CD4-positive, alpha-beta T cell (primary cell): Measurements from ENCODE around the gene HIC2. TPM values are rescaled to one million over a fixed set of nuclear protein-coding genes. Genes with fewer than 3 reads are reported as not detected.
A peak's percentile ranks its signal among the peaks of the same experiment; 100 is the strongest.
"Not testable (repeated sequence)": the region's sequence is repeated elsewhere in the genome, so short reads cannot be mapped to it uniquely, and the experiment has no call there.

Experiments
- ATAC-seq: fragments of 200-7000 bp; cut with Tn5 transposase; one replicate; pipeline ENCODE4 v1.10.0; 2022; ENCODE audit warnings: mild to moderate bottlenecking; ENCODE audit not compliant: poor library complexity
- CTCF ChIA-PET: fragments of 350-600 bp; sonication (Branson Sonifier 250); formaldehyde crosslinking; loops from one replicate; lab custom pipeline; 2021; ENCODE audit warnings: antibody characterized with exemption, inconsistent platforms; lab: Charles Lee
- POLR2A ChIA-PET: fragments of 350-600 bp; sonication (Branson Sonifier 250); formaldehyde crosslinking; loops from one replicate; lab custom pipeline; 2021; ENCODE audit warnings: antibody characterized with exemption, inconsistent platforms; lab: Charles Lee
- DNase-seq, 14 experiments: peaks; one replicate each; pipeline ENCODE4 v3.0.0-alpha.2; 2013 to 2020; ENCODE audit warnings: mixed read lengths in 2 of 14
- H3K27ac ChIP-seq, 2 donors: one replicate each; pipeline versions ENCODE4 v1.5.1 to v1.7.0; 2013; ENCODE audit warnings: low read length in 2 of 2, low read depth in 1 of 2, mild to moderate bottlenecking in 1 of 2
- H3K27me3 ChIP-seq, 2 experiments: 1 replicate in 1 of 2; 2 replicates in 1 of 2; pipeline versions ENCODE4 v1.6.1 to v1.7.0; 2013; ENCODE audit warnings: low read length in 2 of 2, control low read depth in 1 of 2, mild to moderate bottlenecking in 1 of 2, moderate library complexity in 1 of 2; ENCODE audit not compliant: insufficient read depth in 2 of 2, control insufficient read depth in 1 of 2
- H3K36me3 ChIP-seq: one replicate; pipeline ENCODE4 v1.6.1; 2013; ENCODE audit warnings: low read length, control low read depth; ENCODE audit not compliant: insufficient read depth
- H3K4me1 ChIP-seq: one replicate; pipeline ENCODE4 v1.6.1; 2013; ENCODE audit warnings: low read length, control low read depth; ENCODE audit not compliant: insufficient read depth
- H3K4me3 ChIP-seq: one replicate; pipeline ENCODE4 v1.5.1; 2013; ENCODE audit warnings: mild to moderate bottlenecking, low read length, moderate library complexity
- H3K9me3 ChIP-seq, 2 experiments: 1 replicate in 1 of 2; 2 replicates in 1 of 2; pipeline versions ENCODE4 v1.6.1 to v1.7.0; 2013; ENCODE audit warnings: low read length in 2 of 2, mild to moderate bottlenecking in 2 of 2, control low read depth in 1 of 2, moderate library complexity in 1 of 2; ENCODE audit not compliant: control insufficient read depth in 1 of 2, insufficient read depth in 1 of 2
- H3K27ac Mint-ChIP-seq: one replicate; pipeline ENCODE4 v1.8.0; 2020; ENCODE audit warnings: mixed read lengths
- H3K27me3 Mint-ChIP-seq: one replicate; pipeline ENCODE4 v1.8.0; 2021; ENCODE audit warnings: mixed read lengths
- H3K36me3 Mint-ChIP-seq: one replicate; pipeline ENCODE4 v1.8.0; 2021; ENCODE audit warnings: low read depth, mixed read lengths
- H3K4me1 Mint-ChIP-seq: one replicate; pipeline ENCODE4 v1.8.0; 2021; ENCODE audit warnings: low read depth, mixed read lengths
- H3K4me3 Mint-ChIP-seq: one replicate; pipeline ENCODE4 v1.8.0; 2020; ENCODE audit warnings: mild to moderate bottlenecking, mixed read lengths
- H3K9me3 Mint-ChIP-seq: one replicate; pipeline ENCODE4 v1.8.0; 2020; ENCODE audit warnings: mixed read lengths
- intact Hi-C, 2 experiments: fragments of 100-400 bp; cut with DNase I in 1 of 2; cut with micrococcal nuclease in 1 of 2; formaldehyde crosslinking; loops; one replicate each; pipeline versions ENCODE4 v1.15.1 to v1.9.0; 2023 to 2025; cut with DNase I, micrococcal nuclease
- polyA plus RNA-seq, 2 donors: library from polyadenylated mRNA; unstranded; fragments of 120-200 nt; gene quantifications; one replicate each; pipeline ENCODE4 v1.2.1, GENCODE V29; 2013
- total RNA-seq, 174 experiments: library from RNA in 2 of 174; stranded (reverse) in 2 of 174; gene quantifications; one replicate each; pipeline ENCODE4 v1.2.3 and lab custom pipeline; 2021 to 2026

Gene HIC2
- 10 to 100 TPM in 1 of 2 experiments, 1 to 10 TPM in 1; 10.0 TPM for total RNA-seq
- 4.2 TPM for polyA plus RNA-seq (2013, experiment 1 of 2)
- polyA plus RNA-seq (2013, experiment 2 of 2): 4.1 TPM
- 14.7 to 57.7 (median 25.2) reads per million in 172 experiments for total RNA-seq (lab: John Stamatoyannopoulos, UW)

DNA sequence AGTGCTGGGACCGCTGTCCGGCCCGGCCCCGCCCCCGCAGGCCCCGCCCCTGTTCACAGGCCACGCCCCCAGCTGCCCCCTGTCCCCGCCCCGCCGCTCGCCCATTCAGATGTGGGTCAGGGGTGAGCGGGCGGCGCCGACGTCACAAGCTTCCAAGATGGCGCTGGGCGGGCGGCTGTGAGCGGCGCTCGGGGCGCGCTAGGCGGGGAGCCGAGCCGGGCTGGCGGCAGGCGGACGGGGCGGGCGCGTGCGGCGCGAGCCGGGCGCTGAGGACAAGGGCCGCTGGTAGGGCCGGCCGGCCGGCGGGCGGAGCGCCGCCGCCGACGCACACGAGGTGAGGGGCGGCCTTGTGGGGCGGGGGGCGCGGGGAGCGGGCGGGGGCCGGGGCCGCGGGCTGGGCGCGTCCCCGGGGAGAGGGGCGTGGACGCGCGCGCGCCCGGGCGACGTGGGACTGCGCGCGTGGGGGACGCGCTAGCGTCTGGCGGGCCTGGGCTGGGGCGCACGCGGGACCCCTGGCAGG, at the start of gene HIC2:
Gene HIC2 (plus strand): TSS at position 145 of the 520 bp plus-strand sequence. CDS start 25,461 bp downstream, outside the sequence.
- peak; percentile 75 for ATAC-seq
- intact Hi-C loops, H3K9me3 ChIP-seq, H3K4me1 ChIP-seq, H3K9me3 Mint-ChIP-seq, H3K36me3 Mint-ChIP-seq, H3K27me3 ChIP-seq, H3K4me1 Mint-ChIP-seq, H3K27ac Mint-ChIP-seq, POLR2A ChIA-PET, H3K27ac ChIP-seq, CTCF ChIA-PET, H3K36me3 ChIP-seq, H3K27me3 Mint-ChIP-seq: not testable (repeated sequence)
- peak in 4 of 14 experiments; percentile 1 to 32 (median 19) for DNase-seq
- peak within 1 kb of the TSS; percentile 66 for H3K4me3 Mint-ChIP-seq
- peak within 1 kb of the TSS; percentile 35 for H3K4me3 ChIP-seq

GRCh38 chr22:21368603-21369310, 48.4 kb upstream of the HIC2 start:
- H3K4me3 ChIP-seq, H3K36me3 ChIP-seq, H3K27ac Mint-ChIP-seq, H3K4me1 ChIP-seq, POLR2A ChIA-PET, H3K9me3 ChIP-seq, H3K4me3 Mint-ChIP-seq, intact Hi-C loops, H3K27me3 ChIP-seq, DNase-seq, H3K36me3 Mint-ChIP-seq, H3K4me1 Mint-ChIP-seq, H3K27ac ChIP-seq, H3K27me3 Mint-ChIP-seq, H3K9me3 Mint-ChIP-seq, CTCF ChIA-PET, ATAC-seq: not testable (repeated sequence)

- POLR2A ChIA-PET, intact Hi-C loops, H3K4me3 ChIP-seq, H3K27ac ChIP-seq, H3K9me3 Mint-ChIP-seq, DNase-seq, H3K4me1 Mint-ChIP-seq, ATAC-seq, H3K27me3 ChIP-seq, H3K27ac Mint-ChIP-seq, H3K9me3 ChIP-seq, CTCF ChIA-PET, H3K27me3 Mint-ChIP-seq, H3K4me1 ChIP-seq, H3K36me3 ChIP-seq, H3K36me3 Mint-ChIP-seq, H3K4me3 Mint-ChIP-seq: not testable (repeated sequence)
Measured at GRCh38 chr22:21375880-21376279, 41.3 kb upstream of the HIC2 start.

DNA sequence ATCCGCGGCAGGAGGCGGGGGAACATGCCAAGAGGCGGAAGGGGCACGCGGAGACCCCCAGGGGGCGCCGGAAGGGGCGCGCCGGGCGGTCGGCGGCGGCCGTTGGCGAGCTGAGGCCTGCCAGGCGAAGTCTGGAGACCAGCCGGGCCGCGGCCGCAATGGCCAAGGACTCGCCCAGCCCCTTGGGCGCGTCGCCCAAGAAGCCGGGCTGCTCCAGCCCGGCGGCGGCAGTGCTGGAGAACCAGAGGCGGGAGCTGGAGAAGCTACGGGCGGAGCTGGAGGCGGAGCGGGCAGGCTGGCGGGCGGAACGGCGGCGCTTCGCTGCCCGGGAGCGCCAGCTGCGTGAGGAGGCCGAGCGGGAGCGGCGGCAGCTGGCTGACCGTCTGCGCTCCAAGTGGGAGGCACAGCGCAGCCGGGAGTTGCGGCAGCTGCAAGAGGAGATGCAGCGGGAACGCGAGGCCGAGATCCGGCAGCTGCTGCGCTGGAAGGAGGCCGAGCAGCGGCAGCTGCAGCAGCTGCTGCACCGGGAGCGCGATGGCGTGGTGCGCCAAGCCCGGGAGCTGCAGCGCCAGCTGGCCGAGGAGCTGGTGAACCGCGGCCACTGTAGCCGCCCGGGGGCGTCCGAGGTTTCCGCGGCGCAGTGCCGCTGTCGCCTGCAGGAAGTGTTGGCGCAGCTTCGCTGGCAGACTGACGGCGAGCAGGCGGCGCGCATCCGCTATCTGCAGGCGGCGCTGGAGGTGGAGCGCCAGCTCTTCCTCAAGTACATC, 33.3 kb upstream of the HIC2 start, which contains the start of gene RIMBP3B:
Gene RIMBP3B (plus strand): TSS at position 51 of the 767 bp plus-strand sequence. CDS start 108 bp downstream, at position 159.
- H3K27ac ChIP-seq, H3K4me3 Mint-ChIP-seq, H3K27me3 Mint-ChIP-seq, H3K36me3 ChIP-seq, H3K4me1 Mint-ChIP-seq, POLR2A ChIA-PET, DNase-seq, H3K27me3 ChIP-seq, CTCF ChIA-PET, H3K4me3 ChIP-seq, H3K9me3 ChIP-seq, H3K27ac Mint-ChIP-seq, H3K9me3 Mint-ChIP-seq, intact Hi-C loops, H3K4me1 ChIP-seq, H3K36me3 Mint-ChIP-seq: not testable (repeated sequence)
- peak; percentile 73 for ATAC-seq

GRCh38 chr22:21384468-21385357, 32.5 kb upstream of the HIC2 start:
- H3K9me3 Mint-ChIP-seq, H3K4me1 ChIP-seq, H3K4me1 Mint-ChIP-seq, H3K27me3 ChIP-seq, H3K9me3 ChIP-seq, H3K27ac ChIP-seq, H3K4me3 ChIP-seq, H3K27ac Mint-ChIP-seq, H3K36me3 ChIP-seq, DNase-seq, POLR2A ChIA-PET, H3K27me3 Mint-ChIP-seq, H3K36me3 Mint-ChIP-seq, H3K4me3 Mint-ChIP-seq, intact Hi-C loops, CTCF ChIA-PET: not testable (repeated sequence)
- peak; percentile 64 for ATAC-seq

DNA sequence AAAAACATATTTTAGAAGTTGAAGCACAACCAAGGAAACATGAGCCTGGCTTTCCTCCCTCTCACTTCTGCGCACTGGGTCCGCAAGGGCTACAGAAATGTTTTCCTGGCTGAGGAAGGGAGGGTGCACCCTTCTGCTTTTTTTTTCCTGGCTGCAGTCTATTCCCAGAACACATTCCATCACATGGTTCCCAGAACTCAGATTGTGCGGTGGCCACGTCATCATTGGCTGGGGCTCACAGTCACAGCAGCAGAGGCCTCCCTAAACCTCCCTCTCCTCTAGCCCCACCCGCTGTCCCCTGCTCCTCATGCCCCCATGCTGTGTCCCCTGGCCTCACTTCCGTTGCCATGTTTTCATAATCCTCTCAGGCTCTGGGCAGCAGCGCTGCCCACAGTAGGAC, 27.7 kb upstream of the HIC2 start:
- DNase-seq, H3K9me3 ChIP-seq, CTCF ChIA-PET, H3K36me3 ChIP-seq, intact Hi-C loops, H3K4me3 Mint-ChIP-seq, H3K4me1 Mint-ChIP-seq, POLR2A ChIA-PET, H3K27ac ChIP-seq, H3K27ac Mint-ChIP-seq, H3K27me3 Mint-ChIP-seq, H3K36me3 Mint-ChIP-seq, H3K4me3 ChIP-seq, ATAC-seq, H3K9me3 Mint-ChIP-seq, H3K4me1 ChIP-seq, H3K27me3 ChIP-seq: not testable (repeated sequence)
